K562 (cell line): Measurements from ENCODE around the gene CERS1. TPM values are rescaled to one million over a fixed set of nuclear protein-coding genes. Genes with fewer than 3 reads are reported as not detected.
A peak's percentile ranks its signal among the peaks of the same experiment; 100 is the strongest.

Experiments used
- ATF7 ChIP-seq: fragments of 450-650 bp; IDR thresholded peaks from 2 replicates; pipeline ENCODE4 v1.7.1; 2014; ENCODE audit warnings: mild to moderate bottlenecking, moderate library complexity
- BHLHE40 ChIP-seq: IDR thresholded peaks from 2 replicates; pipeline ENCODE4 v1.6.1; 2011; ENCODE audit warnings: low read length, improper control_type of control experiment
- BRF2 ChIP-seq: IDR thresholded peaks from 3 replicates; pipeline ENCODE4 v1.6.1; 2011; ENCODE audit warnings: borderline replicate concordance, mild to moderate bottlenecking; ENCODE audit not compliant: insufficient read length, insufficient read depth
- ELF4 ChIP-seq: fragments of 450-650 bp; formaldehyde crosslinking; IDR thresholded peaks from 2 replicates; pipeline ENCODE4 v1.4.0; 2022; ENCODE audit warnings: missing genetic modification characterization
- MTF1 ChIP-seq: fragments of 250-450 bp; sonication (Bioruptor Pico); IDR thresholded peaks from 2 replicates; pipeline ENCODE4 v1.9.0; 2021; ENCODE audit warnings: moderate library complexity, mild to moderate bottlenecking, inconsistent platforms, borderline replicate concordance
- USF2 ChIP-seq: sonication (generic); formaldehyde crosslinking; IDR thresholded peaks from 2 replicates; pipeline ENCODE4 v1.5.0; 2020; ENCODE audit warnings: missing genetic modification reagents
- ZNF316 ChIP-seq: fragments of 450-650 bp; IDR thresholded peaks from 2 replicates; pipeline ENCODE4 v1.6.1; 2016
- polyA plus RNA-seq, 8 experiments: library from polyadenylated mRNA; depleted of rRNA in 4 of 8; stranded (reverse) in 5 of 8; unstranded in 3 of 8; fragments of >200 nt; fragmentation: Nextera tagmentation in 2 of 8; fragmentation: Illumina TruSeq in 1 of 8; extraction: Ambion mirVana in 2 of 8; extraction: Trizol in 1 of 8; gene quantifications; 2 replicates each; pipeline versions ENCODE4 v1.2.1 to v1.2.3, GENCODE V29; 2011 to 2014; ENCODE audit warnings: inconsistent platforms in 1 of 8, missing spikeins in 1 of 8
- total RNA-seq, 7 experiments: library from RNA; depleted of rRNA in 6 of 7; stranded (reverse); fragments of >200 nt in 6 of 7; fragmentation: Illumina TruSeq in 2 of 7; extraction: Trizol in 2 of 7; gene quantifications; 2 replicates each; pipeline versions ENCODE4 v1.2.1 to v1.2.3, GENCODE V29; 2011 to 2021; ENCODE audit warnings: low replicate concordance in 1 of 7
- TF ChIP-seq, protein P1 (sequence below), 2 experiments: fragments of 450-650 bp in 1 of 2; sonication (generic) in 1 of 2; formaldehyde crosslinking in 1 of 2; IDR thresholded peaks; 2 replicates each; pipeline versions ENCODE4 v1.7.1 to v1.9.0; 2016 to 2022; ENCODE audit warnings: inconsistent platforms in 1 of 2, mild to moderate bottlenecking in 1 of 2, missing genetic modification reagents in 1 of 2

The CERS1 gene
- total and polyA plus RNA-seq, 9 of the 15 experiments (the other 6 are each of a cell fraction or from before 2014, with no cell fraction given), result 0.33 to 1.5 (median 0.86) TPM; not detected in 2

DNA sequence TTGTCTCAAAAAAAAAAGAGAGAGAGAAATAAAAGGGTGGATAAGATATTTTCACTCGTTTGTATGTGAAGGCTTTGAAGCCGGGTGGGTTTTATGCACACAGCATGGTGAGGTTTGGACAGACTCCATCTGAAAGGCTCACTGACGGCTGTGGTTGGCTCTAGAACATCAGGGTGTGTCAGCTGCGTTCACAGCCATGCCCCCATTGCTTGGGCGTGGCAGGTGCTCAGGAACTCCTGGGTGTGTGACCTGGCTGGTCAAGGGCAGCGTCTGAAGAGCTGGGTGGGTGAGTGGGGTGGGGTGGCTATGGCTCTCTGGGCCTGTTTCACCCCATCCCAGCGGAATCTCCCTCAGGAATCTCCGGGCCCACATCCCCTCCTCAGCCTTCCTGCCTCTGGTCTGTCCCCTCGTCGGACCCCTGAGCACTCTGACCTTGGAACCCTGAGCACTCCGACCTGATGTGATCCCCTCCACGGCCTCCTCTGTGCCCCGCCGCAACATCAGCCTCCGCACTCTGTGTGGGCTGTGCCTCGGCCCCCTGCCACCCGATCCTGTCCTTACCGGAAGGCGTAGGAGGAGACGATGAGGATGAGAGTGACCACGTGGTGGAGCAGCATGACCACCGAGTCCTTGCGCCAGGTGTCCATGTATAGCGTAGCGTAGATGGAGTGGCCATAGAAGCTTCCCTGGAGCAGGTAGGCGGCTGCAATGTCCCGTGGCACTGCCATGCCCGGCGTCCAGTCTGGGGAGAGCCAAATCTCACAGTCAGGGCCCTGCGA is 12.2 kb downstream of the CERS1 start (continued):
- TF ChIP-seq BHLHE40 (no peak), ZNF316 (no peak), BRF2 (no peak), ELF4 (no peak), ATF7 (no peak), MTF1 (CRISPR knock-in tag) (no peak), USF2 (CRISPR knock-in tag) (peak; percentile 58)
- TF ChIP-seq, protein P1, sequence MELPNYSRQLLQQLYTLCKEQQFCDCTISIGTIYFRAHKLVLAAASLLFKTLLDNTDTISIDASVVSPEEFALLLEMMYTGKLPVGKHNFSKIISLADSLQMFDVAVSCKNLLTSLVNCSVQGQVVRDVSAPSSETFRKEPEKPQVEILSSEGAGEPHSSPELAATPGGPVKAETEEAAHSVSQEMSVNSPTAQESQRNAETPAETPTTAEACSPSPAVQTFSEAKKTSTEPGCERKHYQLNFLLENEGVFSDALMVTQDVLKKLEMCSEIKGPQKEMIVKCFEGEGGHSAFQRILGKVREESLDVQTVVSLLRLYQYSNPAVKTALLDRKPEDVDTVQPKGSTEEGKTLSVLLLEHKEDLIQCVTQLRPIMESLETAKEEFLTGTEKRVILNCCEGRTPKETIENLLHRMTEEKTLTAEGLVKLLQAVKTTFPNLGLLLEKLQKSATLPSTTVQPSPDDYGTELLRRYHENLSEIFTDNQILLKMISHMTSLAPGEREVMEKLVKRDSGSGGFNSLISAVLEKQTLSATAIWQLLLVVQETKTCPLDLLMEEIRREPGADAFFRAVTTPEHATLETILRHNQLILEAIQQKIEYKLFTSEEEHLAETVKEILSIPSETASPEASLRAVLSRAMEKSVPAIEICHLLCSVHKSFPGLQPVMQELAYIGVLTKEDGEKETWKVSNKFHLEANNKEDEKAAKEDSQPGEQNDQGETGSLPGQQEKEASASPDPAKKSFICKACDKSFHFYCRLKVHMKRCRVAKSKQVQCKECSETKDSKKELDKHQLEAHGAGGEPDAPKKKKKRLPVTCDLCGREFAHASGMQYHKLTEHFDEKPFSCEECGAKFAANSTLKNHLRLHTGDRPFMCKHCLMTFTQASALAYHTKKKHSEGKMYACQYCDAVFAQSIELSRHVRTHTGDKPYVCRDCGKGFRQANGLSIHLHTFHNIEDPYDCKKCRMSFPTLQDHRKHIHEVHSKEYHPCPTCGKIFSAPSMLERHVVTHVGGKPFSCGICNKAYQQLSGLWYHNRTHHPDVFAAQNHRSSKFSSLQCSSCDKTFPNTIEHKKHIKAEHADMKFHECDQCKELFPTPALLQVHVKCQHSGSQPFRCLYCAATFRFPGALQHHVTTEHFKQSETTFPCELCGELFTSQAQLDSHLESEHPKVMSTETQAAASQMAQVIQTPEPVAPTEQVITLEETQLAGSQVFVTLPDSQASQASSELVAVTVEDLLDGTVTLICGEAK (IDR thresholded peaks at IDR 0.05), result no peak
- TF ChIP-seq, protein P1 (CRISPR knock-in tag; IDR thresholded peaks at IDR 0.05), result no peak
